Muscle of leg (tissue), 11 donors: ENCODE results near the gene TLK2. TPM values are rescaled to one million over a fixed set of nuclear protein-coding genes. Genes with fewer than 3 reads are reported as not detected.
"Not testable (repeated sequence)": the region's sequence is repeated elsewhere in the genome, so short reads cannot be mapped to it uniquely, and the experiment has no call there.

Experiments used
- DNase-seq: peaks from one replicate; pipeline ENCODE4 v3.0.0; 2013
- H3K27ac ChIP-seq: one replicate; pipeline ENCODE4 v1.5.1; 2013; ENCODE audit warnings: mild to moderate bottlenecking, low read length, control low read depth
- H3K27me3 ChIP-seq: one replicate; pipeline ENCODE4 v1.6.1; 2013; ENCODE audit warnings: low read length; ENCODE audit not compliant: control insufficient read depth, insufficient read depth
- H3K36me3 ChIP-seq: one replicate; pipeline ENCODE4 v1.6.1; 2013; ENCODE audit warnings: low read length; ENCODE audit not compliant: control insufficient read depth, insufficient read depth
- H3K4me1 ChIP-seq: one replicate; pipeline ENCODE4 v1.6.1; 2013; ENCODE audit warnings: low read length; ENCODE audit not compliant: control insufficient read depth, insufficient read depth
- H3K4me3 ChIP-seq: one replicate; pipeline ENCODE4 v1.5.1; 2013; ENCODE audit warnings: low read length, control low read depth
- H3K9me3 ChIP-seq: replicated peaks from 2 replicates; pipeline ENCODE4 v1.6.1; 2013; ENCODE audit warnings: low read depth, low read length; ENCODE audit not compliant: control insufficient read depth
- WGBS: methylation state at CpG from one replicate; pipeline ENCODE4 v1.1.5; 2013; ENCODE audit warnings: missing lambda C conversion rate; ENCODE audit not compliant: insufficient coverage; 5-methylcytosine and 5-hydroxymethylcytosine counted together
- polyA plus RNA-seq, 8 donors: library from polyadenylated mRNA; unstranded; fragments of 120-200 nt; gene quantifications; one replicate each; pipeline versions ENCODE4 v1.2.1 to v1.2.3, GENCODE V29; 2013; ENCODE audit warnings: inconsistent platforms in 1 of 8, low replicate concordance in 1 of 8; ENCODE audit not compliant: insufficient read length in 8 of 8, insufficient read depth in 1 of 8
- total RNA-seq: library from RNA; stranded (reverse); fragments of 120-200 nt; gene quantifications from one replicate; pipeline ENCODE4 v1.2.4, GENCODE V29; 2013

TLK2 gene
- total and polyA plus RNA-seq, 9 donors, result 36.8 to 51.8 (median 43.8) TPM

DNA sequence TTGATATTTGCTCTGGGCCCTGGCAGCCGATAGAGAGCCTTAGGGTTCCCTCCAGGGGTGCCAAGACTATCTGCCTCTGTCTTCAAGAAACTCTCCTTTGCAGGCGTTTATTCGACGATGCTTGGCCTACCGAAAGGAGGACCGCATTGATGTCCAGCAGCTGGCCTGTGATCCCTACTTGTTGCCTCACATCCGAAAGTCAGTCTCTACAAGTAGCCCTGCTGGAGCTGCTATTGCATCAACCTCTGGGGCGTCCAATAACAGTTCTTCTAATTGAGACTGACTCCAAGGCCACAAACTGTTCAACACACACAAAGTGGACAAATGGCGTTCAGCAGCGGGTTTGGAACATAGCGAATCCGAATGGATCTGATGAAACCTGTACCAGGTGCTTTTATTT lies 133.7 kb downstream of the TLK2 start:
- H3K36me3 ChIP-seq, result peaks cover 50% of the 10 kb centered on the region
- H3K9me3 ChIP-seq, H3K27me3 ChIP-seq, H3K4me3 ChIP-seq, DNase-seq: not testable (repeated sequence)
- H3K4me1 ChIP-seq, result peaks cover 30% of the 10 kb centered on the region
- peak overlapping the region; percentile 55 for H3K27ac ChIP-seq
- WGBS, result 100% methylated on average over 1 of the region's 12 CpGs

DNA sequence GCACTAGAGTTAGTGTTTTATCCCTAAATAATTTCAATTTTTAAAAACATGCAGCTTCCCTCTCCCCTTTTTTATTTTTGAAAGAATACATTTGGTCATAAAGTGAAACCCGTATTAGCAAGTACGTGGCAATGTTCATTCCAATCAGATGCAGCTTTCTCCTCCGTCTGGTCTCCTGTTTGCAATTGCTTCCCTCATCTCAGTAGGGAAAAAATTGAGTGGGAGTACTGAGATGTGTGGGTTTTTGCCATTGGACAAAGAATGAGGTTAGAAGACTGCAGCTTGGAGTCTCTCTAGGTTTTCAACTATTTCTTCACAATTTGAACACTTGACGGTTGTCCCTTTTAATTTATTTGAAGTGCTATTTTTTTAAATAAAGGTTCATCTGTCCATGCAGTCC lies 134.5 kb downstream of the TLK2 start:
- peak; percentile 56 for DNase-seq
- peaks cover 38% of the 10 kb centered on the region for H3K4me1 ChIP-seq
- no CpG with 5 or more reads among the region's 4 CpGs for WGBS
- H3K9me3 ChIP-seq, H3K4me3 ChIP-seq, H3K27me3 ChIP-seq: not testable (repeated sequence)
- H3K36me3 ChIP-seq, result peaks cover 42% of the 10 kb centered on the region
- peak overlapping the region; percentile 82 for H3K27ac ChIP-seq

DNA sequence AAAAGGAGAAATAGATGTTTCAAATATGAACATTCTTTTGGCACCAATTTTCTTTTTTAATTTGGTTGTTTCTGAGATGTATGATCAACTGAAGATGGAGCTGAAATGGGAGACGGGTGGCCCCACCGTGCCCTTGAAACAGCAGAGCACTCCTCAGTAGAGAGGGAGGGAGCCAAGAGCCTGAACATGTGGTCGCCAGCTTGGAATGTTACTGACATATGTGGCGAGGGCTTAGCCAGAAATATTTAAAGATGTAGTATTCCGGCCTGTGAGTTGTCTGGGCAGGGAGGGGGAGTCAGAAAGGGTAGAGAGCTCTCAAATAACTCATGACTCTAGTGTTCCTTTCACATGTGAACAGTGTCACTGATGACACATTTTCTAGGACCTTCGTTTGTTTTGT lies 135.5 kb downstream of the TLK2 start:
- H3K4me3 ChIP-seq, result no peak overlapping the region
- no peaks in the 10 kb centered on the region for H3K27me3 ChIP-seq
- DNase-seq, result peak; percentile 91
- peak overlapping the region; percentile 82 for H3K27ac ChIP-seq
- peaks cover 32% of the 10 kb centered on the region for H3K36me3 ChIP-seq
- no peaks in the 10 kb centered on the region for H3K9me3 ChIP-seq
- H3K4me1 ChIP-seq, result peaks cover 48% of the 10 kb centered on the region
- 8% methylated on average over 3 of the region's 6 CpGs for WGBS

DNA sequence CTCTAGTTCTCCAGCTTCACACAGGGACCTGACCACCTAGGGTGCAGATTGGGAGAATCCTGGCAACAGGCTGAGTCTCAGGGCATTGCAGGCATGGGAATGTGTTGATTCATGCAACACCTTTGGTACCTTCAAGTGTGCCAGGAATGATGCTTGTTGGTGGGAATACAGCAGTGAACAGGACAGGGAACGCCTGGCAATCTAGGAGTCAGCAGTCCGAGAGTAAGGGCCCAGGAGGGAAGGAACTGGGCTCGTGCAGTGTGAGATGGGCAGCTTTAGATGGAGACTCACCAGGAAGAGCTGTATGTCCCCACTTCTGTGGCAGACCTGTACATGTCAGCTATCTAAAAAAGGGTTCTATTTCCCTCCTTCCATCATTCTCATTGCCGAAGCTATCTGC lies 136.9 kb downstream of the TLK2 start:
- Histone ChIP-seq H3K36me3 (peaks cover 19% of the 10 kb centered on the region), H3K4me1 (peaks cover 59% of the 10 kb centered on the region), H3K27me3 (no peaks in the 10 kb centered on the region), H3K9me3 (no peaks in the 10 kb centered on the region), H3K27ac (no peak overlapping the region), H3K4me3 (no peak overlapping the region)
- no peak for DNase-seq
- 61% methylated on average over 3 of the region's 4 CpGs for WGBS

DNA sequence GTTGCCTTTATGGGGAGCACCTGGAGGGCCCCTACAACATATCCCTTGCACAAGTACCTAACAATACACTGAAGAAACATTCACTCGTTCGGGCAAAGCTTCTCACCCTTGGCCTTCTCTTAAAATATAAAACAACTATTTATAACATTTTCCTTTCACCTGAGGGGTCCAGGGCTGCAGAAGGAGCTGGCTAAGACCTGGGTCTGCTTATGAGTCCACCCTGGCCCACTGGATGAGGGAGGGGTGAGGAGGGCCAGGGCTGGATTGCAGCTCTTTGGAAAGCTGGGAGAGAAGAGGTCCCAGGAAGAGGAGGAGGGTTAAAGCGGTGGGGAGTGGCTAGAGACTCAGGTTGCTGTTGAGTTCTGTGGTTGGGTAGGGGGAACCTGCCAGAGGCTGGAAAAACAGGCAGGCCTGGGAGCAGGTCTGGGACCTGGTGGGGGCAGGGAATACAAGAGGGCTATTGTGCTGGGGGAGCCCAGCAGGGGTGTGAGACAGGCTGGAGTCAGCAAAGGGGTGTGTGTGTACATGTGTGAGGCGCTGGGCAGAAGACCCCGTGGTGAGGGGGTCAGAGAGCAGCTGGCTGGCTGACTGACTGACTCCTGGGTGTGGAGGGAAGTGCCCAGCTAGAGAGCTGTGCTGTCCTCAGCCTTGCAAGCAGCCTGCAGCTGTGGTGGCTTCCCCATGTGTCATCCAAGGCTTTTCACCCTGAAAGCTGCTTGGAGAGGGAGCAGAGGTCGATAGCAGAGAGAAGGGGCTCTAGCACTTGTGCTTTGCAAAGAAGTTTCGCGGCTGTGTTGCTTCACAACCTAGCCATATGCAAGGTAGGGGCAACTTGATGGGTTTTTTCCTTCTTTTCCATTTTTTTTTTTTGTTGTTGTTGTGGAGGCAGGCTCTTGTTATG lies 138.6 kb downstream of the TLK2 start:
- Histone ChIP-seq H3K27me3 (no peaks in the 10 kb centered on the region), H3K4me3 (no peak overlapping the region), H3K4me1 (peaks cover 59% of the 10 kb centered on the region), H3K36me3 (peaks cover 8% of the 10 kb centered on the region), H3K27ac (peak overlapping the region; percentile 71), H3K9me3 (no peaks in the 10 kb centered on the region)
- DNase-seq, result peak; percentile 69
- WGBS, result 28% methylated on average over 4 of the region's 8 CpGs

DNA sequence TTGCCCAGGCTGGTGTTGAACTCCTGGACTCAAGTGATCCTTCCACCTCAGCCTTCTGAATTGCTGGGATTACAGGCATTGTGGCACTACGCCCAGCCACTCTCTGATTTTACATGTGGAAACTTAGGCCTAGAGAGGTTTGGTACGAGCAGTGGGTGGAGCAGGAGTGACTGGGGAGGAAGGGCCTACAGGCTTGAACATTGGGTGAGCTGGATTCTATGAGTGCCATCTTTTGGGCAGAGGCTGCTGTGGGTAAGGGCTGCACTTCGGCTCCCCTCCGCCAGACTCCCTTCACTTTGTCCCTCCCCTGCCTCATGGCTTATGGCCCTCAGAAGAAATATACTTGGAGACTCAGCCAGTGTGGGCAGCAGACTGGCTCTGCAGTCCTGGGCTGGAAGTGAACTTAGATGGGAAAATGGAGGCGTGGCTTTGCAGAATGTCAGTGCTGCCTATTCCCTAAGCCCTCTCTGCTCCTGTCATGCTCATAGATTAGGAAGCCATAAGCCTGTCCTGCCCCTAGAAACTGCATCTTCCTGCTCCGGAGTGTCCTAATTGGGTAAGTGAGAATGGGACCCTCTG lies 139.4 kb downstream of the TLK2 start:
- WGBS, result 48% methylated on average over 5 of the region's 6 CpGs
- DNase-seq, result peak; percentile 80
- H3K27ac ChIP-seq, result peak overlapping the region; percentile 71

DNA sequence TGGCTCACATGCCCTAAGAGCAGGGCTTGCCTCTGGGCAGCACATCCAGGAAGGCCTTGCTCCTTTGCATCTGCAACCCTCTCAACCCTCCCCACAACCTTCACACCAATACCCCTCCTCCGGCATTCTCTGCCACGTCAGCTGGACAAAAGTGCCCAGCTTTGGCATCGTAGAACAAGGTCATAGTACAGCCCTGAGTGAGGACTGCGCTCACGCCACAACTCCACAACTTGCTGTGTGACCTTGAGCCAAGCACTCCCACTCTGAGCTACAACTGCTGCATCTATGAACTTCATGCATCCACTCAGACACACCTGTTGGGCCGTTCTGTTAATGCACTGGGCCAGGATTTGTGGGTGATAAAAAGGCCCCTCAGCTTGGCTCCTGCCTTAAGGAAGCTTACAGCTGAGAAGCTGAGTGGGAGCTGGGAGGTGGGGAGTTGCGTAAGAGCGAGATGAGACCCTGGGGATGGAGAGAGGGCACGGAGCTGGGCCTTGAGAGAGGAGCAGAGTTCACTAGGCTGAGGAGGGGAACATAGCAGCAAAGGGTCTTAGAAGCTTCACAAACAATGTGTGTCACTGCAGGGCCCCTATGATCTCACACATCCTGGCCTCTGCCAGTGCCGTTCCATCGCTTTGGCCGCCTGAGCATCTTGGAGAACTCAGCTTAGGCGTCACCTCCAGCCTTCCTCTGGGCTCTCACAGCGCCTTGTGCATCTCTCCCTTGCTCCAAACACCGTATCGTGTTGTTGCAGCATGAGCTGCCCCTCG lies 140.2 kb downstream of the TLK2 start:
- no peaks in the 10 kb centered on the region for H3K9me3 ChIP-seq
- H3K27me3 ChIP-seq, result no peaks in the 10 kb centered on the region
- peak overlapping the region; percentile 71 for H3K27ac ChIP-seq
- H3K4me1 ChIP-seq, result peaks cover 54% of the 10 kb centered on the region
- H3K36me3 ChIP-seq, result peaks cover 11% of the 10 kb centered on the region
- peak; percentile 84 for DNase-seq
- WGBS, result 47% methylated on average over 17 of the region's 17 CpGs
- no peak overlapping the region for H3K4me3 ChIP-seq

More for the DNA sequence above, 139.4 kb downstream of the TLK2 start:
- H3K4me3 ChIP-seq, result no peak overlapping the region
- H3K4me1 ChIP-seq, result peaks cover 59% of the 10 kb centered on the region
- no peaks in the 10 kb centered on the region for H3K27me3 ChIP-seq
- H3K9me3 ChIP-seq, result no peaks in the 10 kb centered on the region
- H3K36me3 ChIP-seq, result peaks cover 10% of the 10 kb centered on the region

DNA sequence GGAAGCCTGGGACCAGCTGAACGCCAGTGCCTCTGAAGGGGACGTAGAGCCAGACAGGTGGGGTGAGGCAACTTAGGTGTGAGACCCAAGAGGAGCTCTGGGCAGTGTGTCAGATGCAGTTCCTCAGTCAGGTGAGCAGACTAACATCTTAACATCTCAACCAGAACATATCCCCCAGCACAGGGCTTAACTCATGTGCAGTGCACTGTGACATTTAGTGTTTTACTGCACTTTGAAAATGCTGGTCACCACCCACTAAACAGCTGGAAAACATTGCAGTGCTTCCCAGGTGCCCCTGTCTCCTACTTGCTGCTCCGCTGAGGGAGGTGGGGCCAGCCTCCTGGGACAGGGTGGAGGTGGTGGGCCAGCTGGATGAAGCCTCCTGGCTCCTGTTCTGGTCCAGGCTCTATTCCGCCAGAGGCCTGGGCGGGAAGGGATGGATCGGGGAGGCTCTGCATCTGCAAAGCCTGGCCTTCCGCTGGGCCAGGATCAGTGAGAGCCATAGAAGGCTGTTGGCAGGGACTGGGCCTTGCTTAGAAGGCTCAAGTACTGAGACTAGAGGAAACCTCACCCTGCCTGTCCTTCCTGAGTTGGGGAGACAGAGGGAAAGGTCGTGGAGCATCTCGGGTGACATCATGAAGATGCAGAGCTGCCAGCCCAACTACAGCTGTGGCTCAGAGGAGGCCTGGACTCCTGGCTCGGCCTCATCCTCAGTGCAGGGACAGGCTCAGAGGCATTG lies 141.0 kb downstream of the TLK2 start:
- peak overlapping the region; percentile 71 for H3K27ac ChIP-seq
- no peaks in the 10 kb centered on the region for H3K27me3 ChIP-seq
- WGBS, result 28% methylated on average over 10 of the region's 10 CpGs
- H3K4me1 ChIP-seq, result peaks cover 48% of the 10 kb centered on the region
- no peaks in the 10 kb centered on the region for H3K9me3 ChIP-seq
- peaks cover 11% of the 10 kb centered on the region for H3K36me3 ChIP-seq
- DNase-seq, result peak; percentile 82
- no peak overlapping the region for H3K4me3 ChIP-seq

DNA sequence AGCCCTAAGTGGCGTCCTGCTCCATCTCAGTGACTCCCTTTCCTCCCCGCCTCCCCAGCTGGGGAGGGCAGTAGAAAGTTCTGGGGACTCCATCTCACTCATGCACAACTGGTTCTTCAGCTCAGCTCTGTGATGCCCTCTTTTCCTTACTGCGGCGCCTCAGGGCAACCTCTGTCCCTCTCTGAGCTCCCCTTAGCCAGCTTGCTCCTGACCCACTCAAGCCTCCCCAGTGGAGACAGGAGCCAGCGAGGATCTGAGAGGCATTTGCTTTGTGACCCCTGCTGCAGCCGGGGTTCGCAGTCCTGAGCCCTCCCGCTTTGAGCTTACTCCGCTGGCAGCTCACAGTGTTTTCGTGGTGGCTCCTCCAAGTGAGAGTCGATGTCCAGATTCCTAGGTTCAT lies 142.6 kb downstream of the TLK2 start:
- DNase-seq, result no peak
- Histone ChIP-seq H3K27me3 (no peaks in the 10 kb centered on the region), H3K36me3 (peaks cover 14% of the 10 kb centered on the region), H3K27ac (no peak overlapping the region), H3K4me1 (peaks cover 51% of the 10 kb centered on the region), H3K4me3 (no peak overlapping the region), H3K9me3 (no peaks in the 10 kb centered on the region)
- 80% methylated on average over 4 of the region's 11 CpGs for WGBS
